Measurements from ENCODE around the gene RABGGTA.

The RABGGTA gene

DNA sequence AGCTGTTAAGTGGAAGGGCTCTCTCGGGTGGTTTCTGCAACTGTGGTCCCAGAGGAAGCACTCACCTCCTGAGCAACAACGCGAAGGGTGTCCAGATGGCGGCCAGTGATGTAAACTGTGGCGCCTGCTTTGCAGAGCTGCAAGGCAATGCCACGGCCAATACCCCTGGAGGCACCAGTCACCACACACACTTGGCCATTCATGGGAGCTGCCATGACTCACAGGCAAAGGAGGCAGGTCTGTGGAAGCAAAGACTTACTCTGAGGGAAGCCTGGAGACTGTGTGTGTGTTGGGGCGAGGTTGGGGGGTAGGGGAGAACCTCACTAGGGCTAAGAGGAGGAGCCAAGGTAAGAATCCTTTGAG is 27.5 kb upstream of the RABGGTA start:
- Histone ChIP-seq H4K20me1 (ENCODE audit: control insufficient read depth, insufficient read depth, low read depth, low read length) (no peaks in the 10 kb centered on the region; the same call in 1 of the 2 replicates), H3K9me2 (replicated peaks; ENCODE audit: control insufficient read depth, low read length) (no peaks in the 10 kb centered on the region), H3F3A (ENCODE audit: control insufficient read depth, insufficient read depth) (0 out of 2 replicates have a peak, but pooled peaks cover 3% of the 10 kb centered on the region), H3K27ac (ENCODE audit: low read depth, low read length) (no peak overlapping the region), H3K36me3 (ENCODE audit: control insufficient read depth, low read length) (peaks cover 51% of the 10 kb centered on the region), H3K4me1 (ENCODE audit: control insufficient read depth, low read length) (peaks cover 32% of the 10 kb centered on the region), H3K9me3 (ENCODE audit: control insufficient read depth, insufficient read depth, low read length) (no peaks in the 10 kb centered on the region), H3K4me3 (ENCODE audit: low read length) (peak overlapping the region; percentile 87), H3K79me2 (ENCODE audit: control insufficient read depth, low read length) (peaks cover 34% of the 10 kb centered on the region), H3K27me3 (ENCODE audit: control insufficient read depth, low read length) (no peaks in the 10 kb centered on the region), H3K4me2 (ENCODE audit: low read length) (peak overlapping the region; percentile 72)
- TF ChIP-seq EZH2phosphoT487 (IDR thresholded peaks at IDR 0.05; ENCODE audit: borderline replicate concordance, low read length), result no peak
- TF ChIP-seq, protein P1, sequence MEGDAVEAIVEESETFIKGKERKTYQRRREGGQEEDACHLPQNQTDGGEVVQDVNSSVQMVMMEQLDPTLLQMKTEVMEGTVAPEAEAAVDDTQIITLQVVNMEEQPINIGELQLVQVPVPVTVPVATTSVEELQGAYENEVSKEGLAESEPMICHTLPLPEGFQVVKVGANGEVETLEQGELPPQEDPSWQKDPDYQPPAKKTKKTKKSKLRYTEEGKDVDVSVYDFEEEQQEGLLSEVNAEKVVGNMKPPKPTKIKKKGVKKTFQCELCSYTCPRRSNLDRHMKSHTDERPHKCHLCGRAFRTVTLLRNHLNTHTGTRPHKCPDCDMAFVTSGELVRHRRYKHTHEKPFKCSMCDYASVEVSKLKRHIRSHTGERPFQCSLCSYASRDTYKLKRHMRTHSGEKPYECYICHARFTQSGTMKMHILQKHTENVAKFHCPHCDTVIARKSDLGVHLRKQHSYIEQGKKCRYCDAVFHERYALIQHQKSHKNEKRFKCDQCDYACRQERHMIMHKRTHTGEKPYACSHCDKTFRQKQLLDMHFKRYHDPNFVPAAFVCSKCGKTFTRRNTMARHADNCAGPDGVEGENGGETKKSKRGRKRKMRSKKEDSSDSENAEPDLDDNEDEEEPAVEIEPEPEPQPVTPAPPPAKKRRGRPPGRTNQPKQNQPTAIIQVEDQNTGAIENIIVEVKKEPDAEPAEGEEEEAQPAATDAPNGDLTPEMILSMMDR (IDR thresholded peaks at IDR 0.05; ENCODE audit: low read depth, low read length, poor library complexity, severe bottlenecking), result no peak

DNA sequence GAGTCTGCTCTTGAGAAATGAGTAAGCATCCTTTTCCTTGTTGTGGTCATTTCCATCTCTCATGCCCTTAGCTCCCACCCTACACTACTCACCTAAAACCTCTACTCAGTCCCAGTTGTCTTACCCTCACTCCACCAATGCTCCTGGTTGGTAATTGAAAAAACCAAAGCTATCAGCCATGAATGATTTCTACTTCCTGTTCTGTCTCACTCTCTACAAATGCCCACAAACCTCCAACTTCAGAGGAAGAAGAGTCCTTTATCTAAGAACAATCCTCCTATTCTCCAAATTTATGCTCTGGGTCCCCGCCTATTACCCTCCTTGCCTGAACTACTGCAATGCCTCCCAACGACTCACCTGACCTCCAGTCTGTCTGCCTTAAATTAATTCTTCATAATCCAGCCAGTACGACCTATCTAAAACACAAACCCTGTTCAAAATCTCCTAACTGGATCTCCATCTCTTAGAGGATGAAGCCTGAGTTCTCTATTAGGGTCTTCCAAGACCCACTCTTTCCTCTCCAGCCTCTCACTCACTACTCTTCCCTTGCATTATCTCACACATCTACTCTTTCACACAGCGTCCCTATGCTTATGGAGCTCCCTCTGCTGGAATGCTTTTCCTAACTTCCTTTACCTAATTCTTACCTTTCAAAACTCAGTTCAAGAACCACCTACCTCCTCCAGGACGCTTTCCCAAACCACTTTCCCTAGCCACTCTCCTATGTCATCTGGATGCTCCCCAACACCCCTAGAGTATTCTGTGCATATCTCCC is 26.0 kb upstream of the RABGGTA start:
- peak overlapping the region; percentile 32; the same call in 1 of the 2 replicates for H3K4me2 ChIP-seq (ENCODE audit: low read length)
- no peaks in the 10 kb centered on the region for H3K9me2 ChIP-seq (replicated peaks; ENCODE audit: control insufficient read depth, low read length)
- H4K20me1 ChIP-seq (ENCODE audit: control insufficient read depth, insufficient read depth, low read depth, low read length), result no peaks in the 10 kb centered on the region; the same call in 1 of the 2 replicates
- peaks cover 34% of the 10 kb centered on the region for H3K79me2 ChIP-seq (ENCODE audit: control insufficient read depth, low read length)
- 0 out of 2 replicates have a peak, but pooled peaks cover 3% of the 10 kb centered on the region for H3F3A ChIP-seq (ENCODE audit: control insufficient read depth, insufficient read depth)
- H3K27ac ChIP-seq (ENCODE audit: low read depth, low read length), result no peak overlapping the region
- no peaks in the 10 kb centered on the region for H3K27me3 ChIP-seq (ENCODE audit: control insufficient read depth, low read length)
- H3K36me3 ChIP-seq (ENCODE audit: control insufficient read depth, low read length), result peaks cover 41% of the 10 kb centered on the region
- TF ChIP-seq, protein P1 (IDR thresholded peaks at IDR 0.05; ENCODE audit: low read depth, low read length, poor library complexity, severe bottlenecking), result peak; percentile 57
- TF ChIP-seq EZH2phosphoT487 (IDR thresholded peaks at IDR 0.05; ENCODE audit: borderline replicate concordance, low read length), result no peak
- no peak overlapping the region for H3K4me3 ChIP-seq (ENCODE audit: low read length)
- peaks cover 32% of the 10 kb centered on the region for H3K4me1 ChIP-seq (ENCODE audit: control insufficient read depth, low read length)
- no peaks in the 10 kb centered on the region for H3K9me3 ChIP-seq (ENCODE audit: control insufficient read depth, insufficient read depth, low read length)

DNA sequence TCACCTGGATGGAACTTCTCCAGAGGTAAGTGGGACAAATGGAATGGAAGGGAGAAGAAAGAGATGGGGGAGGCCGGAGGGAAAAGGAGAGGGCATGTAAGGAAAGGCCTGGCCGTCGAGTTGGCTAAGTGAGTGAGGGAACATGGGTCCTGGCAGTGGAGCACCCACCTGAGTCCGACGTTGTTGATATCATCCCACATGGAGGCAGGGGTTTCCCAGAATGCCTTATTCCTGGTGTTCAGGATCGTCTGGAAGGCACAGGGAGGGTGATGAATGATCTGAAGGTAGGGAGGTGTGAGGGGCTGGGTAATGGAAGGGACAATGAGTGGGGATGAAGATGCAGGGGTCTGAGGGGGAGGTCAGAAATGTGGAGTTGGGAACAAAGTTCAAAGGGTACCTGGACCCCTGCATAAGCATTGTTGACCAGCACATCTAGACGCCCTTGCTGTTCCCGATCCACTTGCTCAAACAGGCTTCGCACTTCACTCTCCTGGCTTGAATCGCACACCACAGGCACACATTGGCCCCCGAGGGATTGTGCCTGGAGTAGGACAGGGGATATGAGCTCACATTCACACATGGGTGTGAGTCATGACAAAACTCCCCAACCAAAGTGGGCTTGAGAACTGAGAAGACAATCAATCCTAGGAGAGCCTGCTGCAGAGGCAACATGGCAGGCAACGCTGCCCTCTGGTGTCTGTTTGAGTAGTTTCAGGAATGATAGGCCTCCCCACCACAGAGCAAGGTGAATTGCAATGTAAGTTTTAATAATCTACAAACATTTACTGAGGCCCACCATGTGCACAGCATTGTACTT is 25.2 kb upstream of the RABGGTA start:
- H4K20me1 ChIP-seq (ENCODE audit: control insufficient read depth, insufficient read depth, low read depth, low read length), result no peaks in the 10 kb centered on the region; the same call in 1 of the 2 replicates
- TF ChIP-seq EZH2phosphoT487 (IDR thresholded peaks at IDR 0.05; ENCODE audit: borderline replicate concordance, low read length), result no peak
- TF ChIP-seq, protein P1 (IDR thresholded peaks at IDR 0.05; ENCODE audit: low read depth, low read length, poor library complexity, severe bottlenecking), result peak; percentile 84
- H3K27ac ChIP-seq (ENCODE audit: low read depth, low read length), result no peak overlapping the region
- H3K4me1 ChIP-seq (ENCODE audit: control insufficient read depth, low read length), result peaks cover 32% of the 10 kb centered on the region
- H3F3A ChIP-seq (ENCODE audit: control insufficient read depth, insufficient read depth), result 0 out of 2 replicates have a peak, but pooled peaks cover 3% of the 10 kb centered on the region
- H3K9me3 ChIP-seq (ENCODE audit: control insufficient read depth, insufficient read depth, low read length), result no peaks in the 10 kb centered on the region
- no peaks in the 10 kb centered on the region for H3K9me2 ChIP-seq (replicated peaks; ENCODE audit: control insufficient read depth, low read length)
- H3K4me3 ChIP-seq (ENCODE audit: low read length), result no peak overlapping the region
- H3K27me3 ChIP-seq (ENCODE audit: control insufficient read depth, low read length), result no peaks in the 10 kb centered on the region
- peaks cover 39% of the 10 kb centered on the region for H3K36me3 ChIP-seq (ENCODE audit: control insufficient read depth, low read length)
- H3K4me2 ChIP-seq (ENCODE audit: low read length), result peak overlapping the region; percentile 32; the same call in 1 of the 2 replicates
- H3K79me2 ChIP-seq (ENCODE audit: control insufficient read depth, low read length), result peaks cover 30% of the 10 kb centered on the region
